Lung (tissue), 12 donors: ENCODE measurements around the gene FRMPD4. TPM values are rescaled to one million over a fixed set of nuclear protein-coding genes. Genes with fewer than 3 reads are reported as not detected.

ENCODE experiments used
- ATAC-seq: fragments of 200-7000 bp; cut with Tn5 transposase; one replicate; pipeline ENCODE4 v1.9.1; 2020; ENCODE audit warnings: moderate number of reproducible peaks; ENCODE audit not compliant: insufficient read depth, low FRiP score
- DNase-seq, 3 donors: peaks; one replicate each; pipeline ENCODE4 v3.0.0-alpha.2; 2013 to 2017
- H3K27ac ChIP-seq, 2 donors: one replicate each; pipeline ENCODE4 v1.5.1; 2013; ENCODE audit warnings: mild to moderate bottlenecking in 2 of 2, moderate library complexity in 2 of 2, control low read depth in 1 of 2, inconsistent platforms in 1 of 2, low read depth in 1 of 2, low read length in 1 of 2
- H3K27me3 ChIP-seq, 3 donors: one replicate each; pipeline ENCODE4 v1.5.1; 2013; ENCODE audit warnings: low read length in 2 of 3; ENCODE audit not compliant: control insufficient read depth in 3 of 3, insufficient read depth in 3 of 3
- H3K36me3 ChIP-seq, 4 donors: one replicate each; pipeline ENCODE4 v1.5.1; 2013; ENCODE audit warnings: low read length in 4 of 4, mild to moderate bottlenecking in 1 of 4, moderate library complexity in 1 of 4; ENCODE audit not compliant: control insufficient read depth in 4 of 4, insufficient read depth in 4 of 4
- H3K4me1 ChIP-seq, 5 donors: one replicate each; pipeline ENCODE4 v1.5.1; 2013; ENCODE audit warnings: low read length in 5 of 5, mild to moderate bottlenecking in 2 of 5, moderate library complexity in 1 of 5; ENCODE audit not compliant: control insufficient read depth in 5 of 5, insufficient read depth in 5 of 5
- H3K4me3 ChIP-seq: one replicate; pipeline ENCODE4 v1.5.1; 2013; ENCODE audit warnings: mild to moderate bottlenecking, control low read depth, moderate library complexity
- H3K9ac ChIP-seq, 2 donors: one replicate each; pipeline ENCODE4 v1.5.1; 2013; ENCODE audit warnings: low read length in 2 of 2, control low read depth in 1 of 2; ENCODE audit not compliant: insufficient read depth in 1 of 2
- H3K9me3 ChIP-seq, 4 donors: one replicate each; pipeline ENCODE4 v1.5.1; 2013; ENCODE audit warnings: low read length in 3 of 4, mild to moderate bottlenecking in 1 of 4, moderate library complexity in 1 of 4; ENCODE audit not compliant: control insufficient read depth in 4 of 4, insufficient read depth in 3 of 4
- CTCF ChIP-seq: IDR thresholded peaks from 2 replicates; pipeline ENCODE4 v1.5.1; 2012; ENCODE audit warnings: mild to moderate bottlenecking; ENCODE audit errors: control extremely low read depth, extremely low read depth
- WGBS, 2 donors: extraction: QIAGEN DNeasy Blood & Tissue Kit; methylation state at CpG; one replicate each; pipeline ENCODE4 v1.1.7; 2013; 5-methylcytosine and 5-hydroxymethylcytosine counted together
- polyA plus RNA-seq, 2 donors: library from polyadenylated mRNA; stranded (reverse); fragments of 200-250 nt; gene quantifications; one replicate each; pipeline ENCODE4 v1.2.1, GENCODE V29; 2013
- total RNA-seq, 2 donors: library from RNA; depleted of rRNA in 1 of 2; stranded (reverse); fragments of >200 nt in 1 of 2; gene quantifications; one replicate each; pipeline ENCODE4 v1.2.1, GENCODE V29; 2014 to 2021
- donor health status: control.
- donor health status: control.
- donor health status: Bipolar disorder and iron deficiency.
- donor health status: healthy.
- donor health status: DM: yes; HTN: yes; CAD: no.

The FRMPD4 gene
- total and polyA plus RNA-seq, 4 donors: 0.01 to 0.43 (median 0.03) TPM

DNA sequence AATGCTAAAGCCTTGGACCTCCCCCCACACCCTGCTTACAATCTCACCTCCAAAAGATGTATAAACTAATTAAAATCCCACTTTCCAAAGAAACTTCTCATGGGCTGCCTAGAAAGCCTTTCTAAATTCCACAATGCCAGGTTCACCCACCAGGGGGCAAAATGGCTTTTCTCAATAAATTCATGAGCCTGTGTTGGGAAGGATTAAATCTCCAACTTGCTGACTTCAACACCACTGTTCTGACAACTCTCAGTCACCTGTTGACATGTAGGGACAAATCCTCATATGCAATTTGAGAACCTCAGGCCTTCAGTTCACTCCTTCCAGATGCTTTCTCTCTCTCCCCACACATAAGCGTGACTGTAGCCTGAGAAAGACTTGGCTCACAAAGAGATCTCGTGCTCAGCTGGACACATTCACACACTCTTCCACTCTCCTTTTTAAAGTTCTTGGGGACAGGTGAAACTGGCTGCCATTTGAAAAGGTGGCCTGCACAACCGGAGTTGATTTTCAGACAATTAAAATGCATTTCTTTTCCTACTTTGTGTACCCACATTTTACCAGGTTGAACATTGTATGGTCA lies 564.3 kb downstream of the FRMPD4 start:
- no peak overlapping the region for H3K27ac ChIP-seq
- H3K4me3 ChIP-seq: no peak overlapping the region
- H3K9me3 ChIP-seq: no peaks in the 10 kb centered on the region
- DNase-seq (no peak), ATAC-seq (no peak)
- H3K9ac ChIP-seq: no peak overlapping the region
- peaks cover 0 to 17% (median 11%) of the 10 kb centered on the region in 3 donors for H3K27me3 ChIP-seq
- 83 to 88% methylated on average over 3 of the region's 3 CpGs for WGBS, 2 donors
- H3K36me3 ChIP-seq: no peaks in the 10 kb centered on the region
- H3K4me1 ChIP-seq: no peaks in the 10 kb centered on the region
- TF ChIP-seq CTCF: no peak

DNA sequence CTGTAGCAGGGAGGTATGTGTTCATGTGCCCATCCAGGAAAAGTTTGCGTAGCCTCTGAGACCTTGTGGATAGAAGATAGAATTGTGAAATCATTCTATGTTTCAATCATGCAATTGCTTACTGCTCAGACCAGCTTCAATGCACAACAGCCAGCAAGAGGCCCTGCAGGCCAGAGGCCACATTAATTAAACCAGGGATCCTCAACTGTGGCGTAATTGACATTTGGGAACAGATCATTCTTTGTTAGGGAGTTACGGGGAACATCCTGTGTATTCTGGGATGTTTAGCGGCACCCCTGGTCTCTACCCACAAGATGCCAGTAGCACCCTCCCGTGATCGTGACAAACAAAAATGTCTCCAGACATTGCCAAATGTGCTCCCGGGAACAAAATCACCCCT lies 566.4 kb downstream of the FRMPD4 start:
- Histone ChIP-seq H3K4me3 (no peak overlapping the region), H3K36me3 (no peaks in the 10 kb centered on the region), H3K9me3 (no peaks in the 10 kb centered on the region), H3K27me3 (peaks cover 0 to 13% (median 8%) of the 10 kb centered on the region in 3 donors), H3K9ac (no peak overlapping the region), H3K27ac (no peak overlapping the region), H3K4me1 (no peaks in the 10 kb centered on the region)
- 78 to 80% methylated on average over 7 of the region's 7 CpGs for WGBS, 2 donors
- DNase-seq: no peak
- TF ChIP-seq CTCF: no peak
- ATAC-seq: no peak

DNA sequence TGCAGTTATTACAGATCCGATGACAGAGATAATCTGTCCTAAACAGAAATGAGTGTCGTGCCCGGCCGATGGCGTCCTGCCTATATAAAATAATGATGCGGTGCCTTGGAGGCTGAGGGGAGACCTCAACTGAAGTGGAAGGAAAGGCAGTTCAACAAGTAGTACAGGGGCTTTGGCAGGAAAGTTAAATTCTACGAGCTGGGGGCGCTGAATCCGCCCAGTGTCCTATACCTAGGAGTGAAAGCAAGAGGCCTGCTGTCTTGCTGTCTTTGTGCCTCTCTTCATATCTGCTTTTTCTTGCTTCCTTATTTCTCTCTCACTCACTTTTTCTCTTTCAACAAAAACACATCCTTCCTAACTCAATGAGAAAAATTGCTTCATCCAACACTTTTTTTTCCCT lies 570.8 kb downstream of the FRMPD4 start:
- Histone ChIP-seq H3K4me3 (no peak overlapping the region), H3K9me3 (no peaks in the 10 kb centered on the region), H3K4me1 (no peaks in the 10 kb centered on the region), H3K27ac (no peak overlapping the region), H3K9ac (no peak overlapping the region), H3K36me3 (no peaks in the 10 kb centered on the region), H3K27me3 (peaks cover 0 to 25% (median 11%) of the 10 kb centered on the region in 3 donors)
- TF ChIP-seq CTCF: no peak
- no peak for ATAC-seq
- WGBS, 2 donors: 92 to 95% methylated on average over 9 of the region's 9 CpGs
- no peak for DNase-seq
